Measurements from ENCODE around the gene DIAPH1. TPM values are rescaled to one million over a fixed set of nuclear protein-coding genes. Genes with fewer than 3 reads are reported as not detected.
A peak's percentile ranks its signal among the peaks of the same experiment; 100 is the strongest.

The DIAPH1 gene
- polyA plus RNA-seq, 1 experiment = 27.1 TPM

GRCh38 chr5:141608046-141608445 is 10.8 kb downstream of the DIAPH1 start:
- Histone ChIP-seq H3K27me3 (ENCODE audit: control insufficient read depth, insufficient read depth, low read length) (no peaks in the 10 kb centered on the region), H3K9me3 (ENCODE audit: control insufficient read depth, insufficient read depth, low read length) (no peaks in the 10 kb centered on the region), H3K27ac (ENCODE audit: low read depth, low read length) (no peak overlapping the region), H3K4me3 (ENCODE audit: low read depth, low read length) (no peak overlapping the region)
- DNase-seq (ENCODE audit: low read depth, low spot score) = no peak
- no peak for TF ChIP-seq CTCF (IDR thresholded peaks at IDR 0.05; ENCODE audit: low read depth, low read length)
- ChIA-PET POLR2A (interaction anchor here (1.3 kb wide), 1 partner anchor 29 kb away, joined by 3 read pairs; the partner anchor contains the start of genes HDAC3 and RELL2), CTCF (interaction anchor here (5.6 to 19.3 kb wide), 2 partner anchors 10 to 16 kb away, joined by 65 to 465 read pairs; partner anchors contain the start of gene DIAPH1)

- Histone ChIP-seq H3K27me3 (ENCODE audit: control insufficient read depth, insufficient read depth, low read length) (no peaks in the 10 kb centered on the region), H3K9me3 (ENCODE audit: control insufficient read depth, insufficient read depth, low read length) (no peaks in the 10 kb centered on the region), H3K4me3 (ENCODE audit: low read depth, low read length) (no peak overlapping the region), H3K27ac (ENCODE audit: low read depth, low read length) (no peak overlapping the region)
- no peak for TF ChIP-seq CTCF (IDR thresholded peaks at IDR 0.05; ENCODE audit: low read depth, low read length)
- DNase-seq (ENCODE audit: low read depth, low spot score) = no peak
- ChIA-PET CTCF (interaction anchor here (5.6 to 19.3 kb wide), 2 partner anchors 12 to 14 kb away, joined by 65 to 465 read pairs; partner anchors contain the start of gene DIAPH1), POLR2A (no interaction called here)
Measured at GRCh38 chr5:141605523-141606277, 13.1 kb downstream of the DIAPH1 start.

- POLR2A ChIA-PET = interaction anchor here (0.7 to 1.1 kb wide), 2 partner anchors 15 to 33 kb away, joined by 3 to 6 read pairs; partner anchors contain the start of genes DIAPH1, HDAC3 and RELL2
- no peak overlapping the region for H3K4me3 ChIP-seq (ENCODE audit: low read depth, low read length)
- no peak for TF ChIP-seq CTCF (IDR thresholded peaks at IDR 0.05; ENCODE audit: low read depth, low read length)
Measured at GRCh38 chr5:141603923-141604717, 14.7 kb downstream of the DIAPH1 start.

GRCh38 chr5:141602606-141603005 is 16.2 kb downstream of the DIAPH1 start:
- ChIA-PET POLR2A (no interaction called here), CTCF (interaction anchor here (3.2 to 5.0 kb wide), 2 partner anchors 10 to 16 kb away, joined by 27 to 79 read pairs; partner anchors contain the start of gene DIAPH1)
- no peak for DNase-seq (ENCODE audit: low read depth, low spot score)
- Histone ChIP-seq H3K27me3 (ENCODE audit: control insufficient read depth, insufficient read depth, low read length) (no peaks in the 10 kb centered on the region), H3K9me3 (ENCODE audit: control insufficient read depth, insufficient read depth, low read length) (no peaks in the 10 kb centered on the region), H3K4me3 (ENCODE audit: low read depth, low read length) (no peak overlapping the region), H3K27ac (ENCODE audit: low read depth, low read length) (no peak overlapping the region)
- TF ChIP-seq CTCF (IDR thresholded peaks at IDR 0.05; ENCODE audit: low read depth, low read length) = no peak

More at GRCh38 chr5:141603923-141604717, 14.7 kb downstream of the DIAPH1 start:
- H3K9me3 ChIP-seq (ENCODE audit: control insufficient read depth, insufficient read depth, low read length) = no peaks in the 10 kb centered on the region
- peak; percentile 57 for DNase-seq (ENCODE audit: low read depth, low spot score)
- H3K27ac ChIP-seq (ENCODE audit: low read depth, low read length) = no peak overlapping the region
- CTCF ChIA-PET = interaction anchor here (1.0 to 5.0 kb wide), 4 partner anchors 11 to 40 kb away, joined by 3 to 79 read pairs (median 16); partner anchors contain the start of gene DIAPH1
- H3K27me3 ChIP-seq (ENCODE audit: control insufficient read depth, insufficient read depth, low read length) = no peaks in the 10 kb centered on the region

Data from AG04450 (cell line).